Adipocyte (in vitro differentiated cells): Measurements from ENCODE around the gene SH2D7.
"Not testable (repeated sequence)": the region's sequence is repeated elsewhere in the genome, so short reads cannot be mapped to it uniquely, and the experiment has no call there.

ENCODE experiments used
- DNase-seq: peaks from one replicate; pipeline ENCODE4 v3.0.0-alpha.2; 2015; ENCODE audit warnings: low read depth
- H3K27me3 ChIP-seq: replicated peaks from 2 replicates; pipeline ENCODE4 v1.7.0; 2013; ENCODE audit warnings: mild to moderate bottlenecking, low read length, moderate library complexity; ENCODE audit not compliant: control insufficient read depth, insufficient read depth
- H3K36me3 ChIP-seq: 2 replicates; pipeline ENCODE4 v1.7.0; 2013; ENCODE audit warnings: low read length, mild to moderate bottlenecking, moderate library complexity; ENCODE audit not compliant: control insufficient read depth, insufficient read depth, severe bottlenecking
- H3K4me1 ChIP-seq: 2 replicates; pipeline ENCODE4 v1.7.0; 2013; ENCODE audit warnings: mild to moderate bottlenecking, low read length, moderate library complexity; ENCODE audit not compliant: control insufficient read depth, insufficient read depth
- H3K4me3 ChIP-seq: 2 replicates; pipeline ENCODE4 v1.7.0; 2013; ENCODE audit warnings: mild to moderate bottlenecking, low read length, moderate library complexity
- H3K9ac ChIP-seq: 2 replicates; pipeline ENCODE4 v1.7.0; 2013; ENCODE audit warnings: mild to moderate bottlenecking, low read length, moderate library complexity
- H3K9me3 ChIP-seq: 2 replicates; pipeline ENCODE4 v1.7.0; 2013; ENCODE audit warnings: mild to moderate bottlenecking, low read length, moderate library complexity; ENCODE audit not compliant: control insufficient read depth

Gene SH2D7

GRCh38 chr15:78151075-78151474, 58.7 kb downstream of the SH2D7 start:
- H3K4me3 ChIP-seq, DNase-seq, H3K27me3 ChIP-seq, H3K36me3 ChIP-seq, H3K9me3 ChIP-seq, H3K9ac ChIP-seq: not testable (repeated sequence)
- H3K4me1 ChIP-seq: peaks cover 41% of the 10 kb centered on the region
